ENCODE data around the gene MDFI.

MDFI gene

DNA sequence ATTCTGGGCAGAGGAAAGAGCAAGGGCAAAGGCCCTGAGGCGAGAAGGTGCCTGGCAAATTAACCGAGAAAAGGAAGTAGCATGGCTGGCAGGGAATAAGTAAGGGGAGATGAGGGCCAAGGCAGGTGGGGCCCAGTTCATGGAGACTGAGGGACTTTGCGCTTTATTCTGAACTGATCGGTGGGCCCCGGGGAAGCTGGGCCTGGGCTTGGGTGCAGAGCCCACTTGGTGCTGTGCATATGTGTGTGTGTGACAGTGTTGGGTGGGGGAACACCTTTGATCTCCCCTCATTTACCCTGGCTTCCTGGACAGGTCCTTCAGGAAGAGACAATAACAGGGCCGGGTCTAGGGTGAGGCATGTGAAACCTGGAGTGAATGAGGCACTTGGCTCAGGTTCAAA is 2.9 kb upstream of the MDFI start:
- DNase-seq = no peak

DNA sequence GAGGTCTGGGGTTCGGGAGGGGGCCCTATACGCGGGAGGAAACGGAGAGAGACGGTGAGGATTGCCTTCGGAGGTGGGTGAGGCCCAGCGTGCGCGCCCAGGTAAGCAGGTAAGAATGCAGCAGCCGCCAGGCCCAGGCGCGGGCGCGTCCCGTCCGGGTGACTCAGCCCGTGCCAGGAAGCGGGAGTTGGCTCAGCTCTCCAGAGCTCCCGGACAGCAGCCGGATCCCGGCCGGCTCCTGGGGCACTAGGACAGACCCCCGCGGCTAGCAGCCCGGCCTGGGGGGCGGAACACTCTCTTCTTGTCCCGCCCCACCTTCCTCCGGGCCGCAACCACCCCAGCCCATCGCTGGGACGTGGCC is 1.5 kb upstream of the MDFI start:
- DNase-seq = no peak

DNA sequence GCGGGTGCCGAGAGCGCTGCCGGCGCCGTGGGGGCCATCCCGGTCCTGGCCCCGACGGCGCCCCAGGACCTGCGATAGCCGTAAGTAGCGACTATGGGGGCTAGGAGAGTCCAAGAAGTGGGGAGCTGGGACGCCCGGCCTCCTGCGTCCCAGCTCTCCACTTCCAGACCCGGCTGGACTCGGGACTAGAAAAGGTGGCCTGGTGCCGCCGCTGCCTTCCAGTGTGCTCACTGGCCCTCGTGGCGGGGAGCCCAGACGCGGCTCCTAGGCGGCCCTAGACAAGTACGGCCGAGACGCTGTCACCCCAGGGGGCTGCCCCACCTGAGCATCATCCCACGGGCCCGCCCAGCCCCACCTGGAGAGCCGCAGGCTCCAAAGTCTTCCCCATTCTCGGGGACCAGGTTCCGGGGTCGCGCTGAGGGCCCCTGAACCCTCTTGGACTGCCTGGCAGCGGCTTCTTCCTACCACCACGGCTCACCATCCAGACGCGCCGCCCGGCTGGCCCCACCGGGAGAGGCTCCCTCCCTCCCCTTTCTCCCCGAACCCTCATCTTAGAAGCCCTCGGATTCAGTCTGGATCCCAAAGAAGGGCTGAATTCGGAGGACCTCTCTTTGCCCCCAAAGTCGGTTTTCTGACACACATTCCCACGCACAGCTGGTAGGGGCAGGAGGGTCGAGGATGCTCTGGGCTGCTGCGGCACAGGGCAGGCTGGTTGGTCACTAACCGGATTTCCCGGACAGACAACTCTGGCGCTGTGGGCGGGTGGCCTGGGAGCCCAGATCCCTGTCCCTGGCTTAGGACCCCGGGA is 870 bp upstream of the MDFI start:
- no peak for DNase-seq

DNA sequence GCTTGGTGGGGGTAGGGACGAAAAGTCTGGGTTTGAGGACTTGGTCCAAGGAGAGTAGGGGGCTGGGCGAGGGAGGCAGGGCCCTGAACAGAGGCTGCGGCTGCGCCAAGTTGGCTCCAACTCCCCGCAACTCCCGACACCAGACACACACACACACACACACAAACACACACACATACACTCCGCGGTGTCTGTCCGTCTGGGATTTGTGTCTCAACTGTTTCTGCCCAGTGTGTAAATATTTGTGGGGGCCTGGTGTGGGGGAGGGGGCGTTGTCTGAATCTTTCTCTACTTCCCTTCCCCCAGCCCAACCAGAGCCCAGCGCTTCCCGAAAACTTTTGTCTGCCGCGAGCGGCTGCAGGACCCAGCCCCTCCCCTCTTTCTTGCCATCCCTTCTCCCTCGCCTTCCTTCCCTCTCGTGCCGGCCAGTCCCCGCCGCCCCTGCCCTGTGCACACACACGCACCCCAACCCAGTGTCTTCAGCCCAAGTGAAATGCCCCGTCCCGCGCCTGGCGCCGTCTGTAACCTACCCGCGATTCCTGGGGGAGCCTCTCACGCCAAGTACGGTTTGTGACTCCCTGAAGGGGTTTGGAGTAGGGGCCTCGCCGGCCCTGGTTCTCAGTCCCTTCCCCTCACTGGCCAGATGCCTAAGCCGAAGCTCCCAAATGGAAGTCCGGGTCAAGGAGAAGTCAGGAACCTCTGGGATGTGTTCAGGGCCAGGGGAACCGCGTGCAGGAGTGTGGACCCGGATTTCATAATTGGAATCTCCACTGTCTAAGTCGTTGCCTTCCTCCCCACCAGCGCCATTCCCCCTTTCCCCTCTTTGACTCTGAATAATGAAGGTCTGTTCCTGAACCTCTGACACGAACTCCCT is 904 bp downstream of the MDFI start:
- no peak for DNase-seq

DNA sequence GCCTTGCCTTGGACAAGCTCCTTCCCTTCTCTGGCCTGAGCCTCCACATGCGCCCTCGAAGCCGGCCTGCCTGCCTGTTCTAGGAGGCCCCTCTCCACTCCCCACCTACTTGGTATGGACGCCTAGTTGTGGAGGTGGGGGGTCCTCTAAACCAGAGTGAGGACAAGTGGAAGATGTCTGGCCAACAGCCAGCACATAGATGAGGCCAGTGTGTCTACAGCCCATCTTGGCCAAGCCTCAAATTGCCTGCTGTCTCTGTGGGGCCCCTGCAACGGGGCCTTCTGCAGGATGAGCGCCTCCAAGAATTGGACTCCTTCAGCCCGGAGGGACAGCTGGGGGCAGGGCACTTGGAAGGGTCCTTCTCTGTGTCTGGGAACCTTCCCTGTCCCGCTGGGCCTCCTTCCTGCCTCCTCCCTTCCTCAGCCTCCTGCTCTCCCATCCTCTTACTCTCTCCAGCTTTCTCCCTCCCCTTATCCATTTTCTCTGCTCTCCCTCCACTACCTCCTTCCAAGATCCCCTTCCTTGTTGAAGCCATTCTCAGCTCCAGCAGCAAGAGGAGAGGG is 1.6 kb downstream of the MDFI start:
- DNase-seq = no peak

DNA sequence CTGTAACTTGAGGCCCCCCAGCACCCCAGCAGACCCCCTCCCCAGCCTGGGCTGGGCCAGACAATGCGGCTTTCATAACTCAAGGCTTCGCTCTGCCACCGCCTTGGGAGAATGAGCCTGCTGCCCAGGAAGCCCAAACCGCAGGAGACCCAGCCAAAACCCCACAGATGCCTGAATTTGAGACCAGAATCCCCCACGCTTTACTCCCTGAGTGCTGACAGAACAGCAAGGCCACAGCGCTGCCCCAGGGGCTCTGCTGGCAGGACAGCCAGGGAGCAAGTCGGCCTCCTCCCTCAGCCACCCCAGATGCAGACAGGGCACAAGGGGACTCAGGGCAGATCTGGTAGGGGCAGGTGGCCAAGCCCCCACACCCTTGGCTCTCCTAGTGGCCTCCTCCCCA is 2.2 kb downstream of the MDFI start:
- DNase-seq = no peak

DNA sequence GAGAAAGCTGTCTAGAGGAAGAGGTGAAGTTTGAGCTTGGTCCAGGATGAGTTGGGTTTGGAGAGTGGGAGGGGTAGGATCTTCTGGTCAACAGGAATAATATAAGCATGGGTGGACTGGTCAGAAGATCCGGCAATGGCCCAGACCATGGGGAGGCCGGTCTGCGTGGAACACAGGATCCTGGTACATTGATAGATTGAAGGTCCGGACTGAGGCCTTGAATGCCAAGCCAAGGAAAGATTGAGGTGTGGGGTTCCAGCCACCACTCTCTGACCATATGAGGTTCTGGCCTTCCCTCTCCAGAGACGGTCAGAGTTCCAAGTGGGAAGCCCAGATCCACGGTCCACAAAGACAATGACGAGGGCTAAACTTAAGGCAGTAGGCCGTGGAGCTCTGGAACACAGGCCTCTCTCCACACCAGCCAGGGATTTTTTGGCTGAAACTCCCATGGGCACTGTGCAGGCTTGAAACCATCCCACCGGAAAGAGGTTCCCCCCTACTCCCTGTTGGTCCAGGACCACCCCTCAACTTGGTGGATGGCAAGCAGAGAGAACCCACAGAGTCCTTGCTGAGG is 3.2 kb downstream of the MDFI start:
- no peak for DNase-seq

DNA sequence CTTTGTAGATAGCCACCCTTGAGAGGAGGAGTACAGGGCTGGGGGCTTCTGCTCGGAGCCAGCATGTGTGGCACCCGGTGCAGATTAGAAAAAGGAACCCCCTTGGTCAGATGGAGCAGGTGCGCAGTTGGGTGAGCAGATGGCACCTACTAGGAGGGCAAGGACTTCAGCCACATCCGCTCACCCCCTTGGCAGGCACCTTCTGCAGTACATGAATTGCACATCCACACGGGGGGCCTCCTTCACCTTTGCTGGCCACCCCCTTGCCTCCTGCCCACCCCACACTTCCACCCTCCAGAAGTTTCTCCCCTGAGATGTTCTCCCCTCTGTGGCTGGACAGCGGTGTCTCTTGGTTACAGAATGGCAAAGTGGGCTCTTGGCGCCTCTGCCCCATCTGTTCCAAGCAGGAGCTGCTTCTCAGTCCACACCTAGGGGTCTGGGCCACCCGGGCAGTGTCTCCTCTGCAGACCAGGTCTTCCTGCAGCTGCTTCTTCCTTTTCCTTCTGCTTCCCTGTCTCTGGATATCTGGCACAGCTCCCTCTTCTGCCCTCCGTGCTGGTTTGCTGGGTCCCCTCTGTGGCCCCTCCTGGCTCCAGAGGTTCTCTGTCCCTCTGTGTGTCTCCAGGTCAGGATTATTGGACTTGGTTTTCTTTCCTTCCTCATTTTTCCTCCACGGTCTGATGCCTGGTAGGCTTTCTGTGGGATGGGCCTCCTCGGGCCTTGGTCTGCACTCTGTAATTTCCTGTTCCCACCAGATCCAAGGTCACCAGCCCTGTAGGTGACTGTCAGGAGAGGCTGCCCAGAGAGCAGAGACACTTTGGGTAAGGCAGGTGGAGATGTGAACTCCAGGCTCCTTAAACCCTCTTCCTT is 4.1 kb downstream of the MDFI start:
- DNase-seq = no peak

DNA sequence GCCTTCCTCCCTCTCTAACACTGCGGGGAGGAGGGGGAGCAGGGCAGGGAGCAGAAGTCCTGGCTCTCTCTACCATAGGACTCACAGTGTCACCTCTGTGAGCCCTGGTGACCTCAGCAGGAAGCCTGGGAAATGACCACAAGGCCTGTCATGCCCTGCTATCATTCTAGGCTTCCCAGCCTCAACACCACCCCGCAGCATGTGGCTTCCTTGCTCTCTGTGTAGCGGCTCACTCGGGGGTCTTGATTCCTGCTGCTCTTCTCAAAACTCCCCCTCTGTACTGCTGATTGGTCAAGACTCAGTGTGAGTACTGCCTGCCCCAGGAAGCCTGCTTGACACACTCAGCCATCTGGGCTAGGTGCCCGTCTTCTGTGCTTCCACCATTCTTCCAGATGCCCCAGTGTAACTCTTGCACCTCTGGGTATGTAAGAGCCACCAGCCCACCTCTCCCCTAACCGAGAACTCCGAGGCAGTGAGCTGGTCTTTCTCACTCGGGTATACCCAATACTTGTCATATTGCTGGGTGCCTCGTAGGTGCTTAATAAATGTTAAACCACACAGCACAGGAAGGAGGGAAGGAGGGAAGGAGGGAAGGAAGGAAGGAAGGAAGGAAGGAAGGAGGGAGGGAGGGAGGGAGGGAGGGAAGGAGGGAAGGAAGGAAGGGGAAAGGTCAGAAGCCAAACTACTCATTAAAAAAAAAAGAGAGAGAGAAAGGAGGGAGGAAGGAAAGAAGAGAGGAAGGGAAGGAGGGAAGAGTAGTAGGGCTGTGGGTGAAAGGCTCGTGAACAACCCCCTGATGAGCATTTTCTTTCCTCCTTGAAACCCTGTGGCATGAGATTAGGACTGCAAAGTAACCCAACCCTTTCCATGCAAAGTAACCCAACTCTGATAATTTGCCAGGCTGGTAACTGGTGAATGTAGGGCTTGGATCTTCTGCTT is 5.0 kb downstream of the MDFI start:
- no peak for DNase-seq

DNA sequence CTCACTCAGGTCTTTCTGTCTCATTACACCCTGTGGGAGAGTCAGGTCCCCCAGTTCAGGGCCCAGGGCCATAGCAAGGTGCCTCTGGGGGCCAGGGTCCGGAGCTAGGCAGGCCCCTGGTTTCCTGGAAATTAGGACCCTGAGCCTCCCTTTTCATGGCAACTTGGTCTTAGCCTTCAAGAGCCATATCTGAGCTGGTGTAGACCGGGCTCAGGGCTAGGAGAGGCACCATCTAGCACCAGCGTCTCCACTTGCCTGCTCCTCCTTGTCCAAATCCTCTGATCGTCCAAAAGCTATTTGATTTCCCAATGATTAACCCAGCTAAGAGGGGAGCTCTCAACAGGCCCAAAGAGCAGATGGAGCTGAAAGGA is 5.6 kb downstream of the MDFI start:
- DNase-seq = no peak

DNA sequence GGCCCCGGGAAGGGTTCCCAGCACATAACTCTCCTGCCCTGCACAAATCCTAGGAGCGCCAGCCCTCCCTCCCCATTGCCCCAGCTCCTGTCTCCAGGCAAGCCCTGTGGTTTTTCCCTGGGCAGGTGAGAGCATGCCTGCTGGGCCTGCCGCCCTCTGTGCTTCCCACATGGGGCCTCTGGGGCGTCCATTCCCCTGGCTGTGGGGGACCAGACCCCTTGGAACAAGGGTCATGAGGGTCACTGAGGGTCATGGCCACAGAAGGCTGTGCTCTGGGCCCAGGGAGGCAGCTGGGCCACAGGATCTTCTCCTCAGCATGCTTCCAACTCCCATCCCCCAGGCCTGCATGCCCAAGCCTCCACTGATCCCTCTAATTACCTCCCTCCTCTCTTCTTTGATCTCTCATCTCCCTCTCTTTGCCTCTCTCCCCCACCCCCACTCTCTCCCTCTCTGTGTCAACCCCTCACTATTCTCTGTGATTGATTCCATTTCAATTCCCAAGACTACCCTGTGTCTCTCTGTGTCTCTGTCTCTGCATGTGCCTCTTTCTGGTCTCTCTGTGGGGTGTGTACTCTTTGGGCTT is 6.1 kb downstream of the MDFI start:
- no peak for DNase-seq

DNA sequence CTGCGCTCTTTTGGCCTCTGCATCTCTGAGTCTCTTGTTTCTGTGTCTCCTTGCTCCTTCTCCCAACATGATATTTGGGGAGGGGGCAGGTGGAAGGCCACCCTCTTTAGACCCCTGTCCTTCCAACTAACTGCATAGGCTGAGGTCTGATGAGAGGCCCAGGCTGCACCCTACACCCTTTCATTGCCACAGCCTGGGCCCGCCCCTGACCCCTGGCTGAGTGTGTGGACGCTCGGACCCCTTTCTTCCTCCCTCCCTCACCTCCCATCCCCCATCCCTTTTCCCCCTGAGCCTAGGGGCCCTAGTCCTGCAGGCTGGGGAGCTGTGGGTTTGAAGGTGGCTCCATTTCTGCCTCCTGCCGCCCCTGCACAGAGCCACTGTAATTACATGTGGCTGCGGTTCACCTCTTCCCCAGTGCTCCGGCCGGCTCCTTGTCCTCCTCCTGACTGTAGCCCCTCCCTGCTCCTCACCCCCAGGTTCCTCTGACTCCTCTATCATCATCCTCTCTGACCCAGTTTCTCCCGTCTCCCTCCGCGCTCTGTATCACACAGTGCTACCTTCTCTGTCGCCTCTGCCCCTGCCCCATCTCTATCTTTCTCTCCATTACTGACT is 6.8 kb downstream of the MDFI start:
- DNase-seq = no peak

DNA sequence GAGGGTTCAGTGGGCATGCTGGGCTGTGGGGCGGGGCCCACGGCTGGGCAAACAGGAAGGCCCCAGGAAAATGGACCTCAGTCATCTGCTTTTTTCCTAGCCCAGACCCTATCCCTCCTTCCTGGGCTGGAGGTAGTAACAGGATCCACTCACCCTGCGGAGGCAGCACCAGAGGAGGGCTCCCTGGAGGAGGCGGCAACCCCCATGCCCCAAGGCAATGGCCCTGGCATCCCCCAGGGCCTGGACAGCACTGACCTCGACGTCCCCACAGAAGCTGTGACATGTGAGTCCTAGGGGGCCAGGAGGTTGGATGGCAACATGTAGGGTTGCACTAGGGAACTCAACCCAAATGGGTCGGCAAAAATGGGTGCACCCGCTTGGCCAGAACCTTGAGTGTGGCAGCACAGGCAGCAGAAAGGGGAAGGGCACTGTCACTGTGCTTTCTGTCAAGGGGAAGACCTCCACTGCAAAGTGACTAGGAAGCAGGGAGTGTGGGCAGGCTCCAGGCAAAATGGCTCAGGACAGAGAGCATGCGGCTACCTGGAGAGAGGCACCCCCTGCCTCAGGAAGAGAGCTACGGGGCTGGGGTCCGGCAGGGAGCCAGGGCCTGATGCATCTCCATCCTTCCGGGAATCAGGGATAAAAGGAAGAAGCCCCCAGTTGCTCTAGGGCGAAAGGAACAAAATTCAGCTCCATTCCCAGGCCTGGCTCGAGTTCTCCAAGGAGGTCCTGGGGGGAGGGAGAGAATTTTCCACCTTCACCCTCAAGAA is 7.9 kb downstream of the MDFI start:
- DNase-seq = no peak

DNA sequence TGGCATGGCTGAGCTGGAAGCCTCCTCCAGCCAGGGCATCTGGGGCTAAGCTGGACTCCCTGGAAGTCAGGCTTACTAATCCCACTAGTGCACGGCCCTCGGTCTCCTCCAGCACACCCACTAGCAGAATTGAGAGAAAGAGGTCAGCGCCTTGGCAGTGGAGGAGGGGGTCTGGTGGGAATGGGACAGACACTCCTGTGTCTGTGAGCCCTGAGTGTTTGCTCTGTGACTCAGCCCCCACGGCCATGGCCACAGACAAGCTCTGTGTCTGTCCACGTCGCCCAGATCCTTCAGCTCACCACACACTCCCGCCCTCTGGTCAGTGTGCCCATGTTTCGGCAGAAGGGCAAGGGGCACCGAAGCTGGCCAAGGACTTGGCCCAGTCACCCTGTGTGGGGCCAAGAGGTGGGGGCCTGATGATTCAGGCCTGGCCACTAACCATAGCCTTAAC is 8.8 kb downstream of the MDFI start:
- no peak for DNase-seq

DNA sequence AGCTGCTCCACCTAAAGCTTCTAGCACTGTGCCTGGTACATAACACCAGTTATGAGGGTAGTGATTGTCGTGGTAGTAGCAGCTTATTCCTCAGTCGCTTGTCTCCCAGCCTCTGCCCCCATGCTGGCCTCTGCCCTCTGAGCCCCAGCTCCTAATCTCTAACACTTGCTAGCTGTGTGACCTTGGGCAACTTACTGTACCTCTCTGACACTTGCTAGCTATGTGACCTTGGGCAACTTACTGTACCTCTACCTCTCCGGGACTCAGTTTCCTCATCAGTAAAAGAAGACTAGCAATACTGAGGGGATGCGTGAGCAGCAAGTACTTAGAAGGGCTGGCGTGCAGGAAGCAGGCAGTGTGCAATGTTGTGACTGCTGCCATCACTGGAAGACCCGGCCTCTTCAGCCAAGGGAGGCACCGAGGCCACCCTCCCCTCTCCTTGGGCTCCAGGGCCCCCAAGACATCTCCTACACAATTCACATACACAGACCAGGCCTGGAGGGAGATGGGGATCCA is 9.9 kb downstream of the MDFI start:
- DNase-seq = no peak

DNA sequence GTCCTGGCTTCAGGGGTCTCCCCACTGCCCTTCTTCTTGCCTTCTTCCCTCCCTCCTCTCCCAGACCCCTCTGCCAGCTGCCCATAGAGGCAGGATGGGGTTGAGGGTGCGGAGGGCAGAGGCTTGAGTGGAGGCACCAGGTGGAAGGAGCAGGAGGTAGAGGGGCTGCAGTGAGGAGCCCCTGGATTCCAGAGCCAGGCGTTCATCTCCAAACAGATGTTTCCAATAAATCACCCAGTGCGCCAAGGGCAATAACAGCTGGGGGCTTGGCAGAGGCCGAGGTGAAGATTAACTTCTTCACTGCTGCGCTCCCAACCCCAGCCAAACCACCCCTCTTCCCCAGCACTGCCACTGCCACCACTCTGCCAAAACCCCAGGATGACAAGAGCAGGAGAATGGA is 10.7 kb downstream of the MDFI start:
- DNase-seq = no peak

DNA sequence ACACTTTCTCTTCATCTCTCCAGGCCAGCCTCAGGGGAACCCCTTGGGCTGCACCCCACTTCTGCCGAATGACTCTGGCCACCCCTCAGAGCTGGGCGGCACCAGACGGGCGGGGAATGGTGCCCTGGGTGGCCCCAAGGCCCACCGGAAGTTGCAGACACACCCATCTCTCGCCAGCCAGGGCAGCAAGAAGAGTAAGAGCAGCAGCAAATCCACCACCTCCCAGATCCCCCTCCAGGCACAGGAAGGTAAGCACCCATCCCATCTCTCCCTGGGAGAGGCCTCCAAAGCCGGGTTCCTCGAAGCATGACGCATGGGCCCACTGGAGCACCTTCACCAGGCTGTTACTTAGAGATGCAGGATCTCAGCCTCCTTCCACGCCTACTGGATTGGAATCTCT is 11.3 kb downstream of the MDFI start:
- no peak for DNase-seq

DNA sequence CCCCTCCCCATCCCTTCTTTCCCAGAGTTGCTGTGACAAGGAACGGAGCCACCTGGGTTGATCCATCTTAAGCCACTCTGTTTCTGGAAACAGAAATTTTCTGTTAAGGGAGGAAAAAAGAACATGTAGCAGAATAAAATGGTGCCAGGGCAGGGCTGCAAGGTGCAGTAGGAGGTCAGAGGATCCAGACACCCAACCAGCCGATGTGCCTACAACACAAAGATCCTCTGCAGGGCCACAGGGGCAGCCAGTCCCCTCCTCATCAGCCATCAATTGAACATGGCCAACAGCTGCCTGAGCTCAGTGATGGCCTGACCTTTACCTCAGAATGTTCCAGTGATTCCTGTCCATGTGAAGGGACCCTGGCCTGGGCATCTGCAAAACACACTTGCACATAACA is 11.9 kb downstream of the MDFI start:
- DNase-seq = no peak

DNA sequence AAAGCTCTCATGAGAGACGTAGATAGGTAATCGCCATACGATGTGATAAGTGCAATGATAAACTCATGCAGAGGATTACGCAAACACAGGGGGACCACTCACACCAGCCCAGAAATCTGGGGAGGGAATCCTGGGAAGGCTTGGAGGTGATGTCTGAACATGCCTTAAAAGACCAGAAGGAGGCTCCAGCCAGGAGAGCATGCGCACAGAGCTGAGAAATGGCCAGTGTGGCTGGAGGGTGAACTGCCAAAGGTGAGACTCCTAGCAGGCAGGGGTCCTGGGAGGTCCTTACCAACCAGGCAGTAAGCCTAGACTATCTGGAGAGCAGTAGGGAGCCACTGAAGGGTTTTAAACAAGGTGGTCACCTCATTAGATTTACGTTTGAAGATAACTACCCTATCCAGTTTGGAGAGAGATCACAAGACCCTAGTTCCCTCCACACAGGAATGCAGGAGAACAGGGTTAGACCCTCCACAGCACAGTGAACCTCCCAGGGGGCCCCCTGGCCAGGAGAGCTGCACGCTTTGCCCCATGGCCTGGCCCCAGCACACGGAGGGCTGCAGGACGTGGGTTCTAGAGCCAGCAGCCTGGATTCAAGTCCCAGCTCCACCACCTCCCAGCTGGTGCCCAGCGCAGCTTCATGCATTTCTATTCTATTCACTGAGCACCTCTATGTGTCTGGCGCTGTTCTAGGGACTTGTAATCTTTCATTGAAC is 13.1 kb downstream of the MDFI start:
- DNase-seq = no peak
